PC-3 (cell line): ENCODE measurements around the gene MRTFA.

Experiments
- EZH2 ChIP-seq: fragments of 300-600 bp; sonication (generic); IDR thresholded peaks from one replicate; pipeline ENCODE4 v1.6.1; 2017; ENCODE audit warnings: antibody characterized with exemption, mild to moderate bottlenecking, low read length; ENCODE audit not compliant: unreplicated experiment
- TF ChIP-seq, protein P1 (sequence below): fragments of 300-600 bp; sonication (generic); conservative IDR thresholded peaks from 2 replicates; pipeline ENCODE4 v1.5.1; 2017; ENCODE audit warnings: antibody characterized with exemption, low read depth, mild to moderate bottlenecking, low read length

GRCh38 chr22:40651057-40651456, 14.5 kb upstream of the MRTFA start:
- TF ChIP-seq, protein P1, sequence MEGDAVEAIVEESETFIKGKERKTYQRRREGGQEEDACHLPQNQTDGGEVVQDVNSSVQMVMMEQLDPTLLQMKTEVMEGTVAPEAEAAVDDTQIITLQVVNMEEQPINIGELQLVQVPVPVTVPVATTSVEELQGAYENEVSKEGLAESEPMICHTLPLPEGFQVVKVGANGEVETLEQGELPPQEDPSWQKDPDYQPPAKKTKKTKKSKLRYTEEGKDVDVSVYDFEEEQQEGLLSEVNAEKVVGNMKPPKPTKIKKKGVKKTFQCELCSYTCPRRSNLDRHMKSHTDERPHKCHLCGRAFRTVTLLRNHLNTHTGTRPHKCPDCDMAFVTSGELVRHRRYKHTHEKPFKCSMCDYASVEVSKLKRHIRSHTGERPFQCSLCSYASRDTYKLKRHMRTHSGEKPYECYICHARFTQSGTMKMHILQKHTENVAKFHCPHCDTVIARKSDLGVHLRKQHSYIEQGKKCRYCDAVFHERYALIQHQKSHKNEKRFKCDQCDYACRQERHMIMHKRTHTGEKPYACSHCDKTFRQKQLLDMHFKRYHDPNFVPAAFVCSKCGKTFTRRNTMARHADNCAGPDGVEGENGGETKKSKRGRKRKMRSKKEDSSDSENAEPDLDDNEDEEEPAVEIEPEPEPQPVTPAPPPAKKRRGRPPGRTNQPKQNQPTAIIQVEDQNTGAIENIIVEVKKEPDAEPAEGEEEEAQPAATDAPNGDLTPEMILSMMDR, result no peak
- no peak for TF ChIP-seq EZH2
